Urothelium cell line (cell line): ENCODE measurements around the gene CKAP2.
"Not testable (repeated sequence)": the region's sequence is repeated elsewhere in the genome, so short reads cannot be mapped to it uniquely, and the experiment has no call there.

Experiments
- DNase-seq: peaks from one replicate; pipeline ENCODE4 v3.0.0; 2011; ENCODE audit warnings: low spot score, mixed read lengths
- FAIRE-seq: peaks from 2 replicates; lab custom pipeline; 2011; peaks lifted over from hg19 to GRCh38; lab: Jason Lieb, UNC

CKAP2 gene

DNA sequence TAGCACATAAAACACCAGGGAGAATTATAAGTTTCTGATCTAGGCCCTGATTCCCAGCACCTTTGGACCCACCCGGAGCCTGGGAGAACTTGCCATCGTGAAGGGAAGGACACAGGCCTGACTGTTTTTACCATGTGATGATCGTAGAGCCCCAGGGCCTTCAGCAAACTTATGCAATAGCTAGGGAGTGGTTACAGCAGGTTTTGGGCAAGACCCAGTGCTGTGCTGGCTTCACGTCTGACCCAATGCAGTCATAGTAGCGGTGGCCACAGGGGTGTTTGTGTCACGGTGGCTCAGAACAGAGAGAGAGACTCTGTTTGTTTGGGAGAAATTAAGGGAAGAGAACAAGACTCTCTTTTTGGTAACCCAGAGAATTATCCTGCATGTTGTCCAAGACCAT lies 68.0 kb downstream of the CKAP2 start:
- DNase-seq: not testable (repeated sequence)
- peak; percentile 32 for FAIRE-seq
